T-helper 1 cell (primary cell): ENCODE data around the gene MOB3A.
"Not testable (repeated sequence)": the region's sequence is repeated elsewhere in the genome, so short reads cannot be mapped to it uniquely, and the experiment has no call there.

Experiments used
- DNase-seq, 5 donors: peaks; one replicate each; pipeline ENCODE4 v3.0.0-alpha.2; 2012 to 2020
- total RNA-seq, 4 donors: gene quantifications; one replicate each; lab custom pipeline; 2026; lab: John Stamatoyannopoulos, UW

The MOB3A gene
- 73.9 to 109 (median 86.5) reads per million in 4 donors for total RNA-seq

DNA sequence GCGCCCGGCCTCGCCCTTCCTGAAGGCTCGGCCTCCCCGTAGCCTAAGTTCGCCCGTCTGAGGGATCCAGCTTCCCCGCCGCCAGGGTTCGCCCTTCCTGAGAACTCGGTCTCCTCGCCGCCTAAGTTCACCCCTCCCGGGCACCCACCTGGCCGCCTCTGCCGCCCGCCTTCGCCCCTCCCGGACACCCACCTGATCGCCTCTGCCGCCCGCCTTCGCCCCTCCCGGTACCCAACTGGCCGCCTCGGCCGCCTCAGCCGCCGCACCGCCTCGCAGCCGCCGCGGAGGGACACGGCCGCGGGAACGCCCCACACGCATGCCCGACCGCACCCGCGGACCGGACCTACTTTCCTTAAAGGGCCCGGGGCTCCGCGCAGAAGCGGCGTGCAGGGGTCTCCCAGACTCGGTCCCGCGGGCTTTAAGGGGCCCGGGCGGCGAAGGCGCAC lies at the start of gene MOB3A:
TSS of gene MOB3A (minus strand) at position 293 of the 446 bp plus-strand sequence. CDS start 17,766 bp downstream, outside the sequence.
- peak in 4 of 5 donors; percentile 78 to 92 (median 82) for DNase-seq

- no peak for DNase-seq
Observed at GRCh38 chr19:2145831-2146241, 49.7 kb upstream of the MOB3A start.

GRCh38 chr19:2144190-2144589 lies 48.1 kb upstream of the MOB3A start:
- no peak for DNase-seq

DNA sequence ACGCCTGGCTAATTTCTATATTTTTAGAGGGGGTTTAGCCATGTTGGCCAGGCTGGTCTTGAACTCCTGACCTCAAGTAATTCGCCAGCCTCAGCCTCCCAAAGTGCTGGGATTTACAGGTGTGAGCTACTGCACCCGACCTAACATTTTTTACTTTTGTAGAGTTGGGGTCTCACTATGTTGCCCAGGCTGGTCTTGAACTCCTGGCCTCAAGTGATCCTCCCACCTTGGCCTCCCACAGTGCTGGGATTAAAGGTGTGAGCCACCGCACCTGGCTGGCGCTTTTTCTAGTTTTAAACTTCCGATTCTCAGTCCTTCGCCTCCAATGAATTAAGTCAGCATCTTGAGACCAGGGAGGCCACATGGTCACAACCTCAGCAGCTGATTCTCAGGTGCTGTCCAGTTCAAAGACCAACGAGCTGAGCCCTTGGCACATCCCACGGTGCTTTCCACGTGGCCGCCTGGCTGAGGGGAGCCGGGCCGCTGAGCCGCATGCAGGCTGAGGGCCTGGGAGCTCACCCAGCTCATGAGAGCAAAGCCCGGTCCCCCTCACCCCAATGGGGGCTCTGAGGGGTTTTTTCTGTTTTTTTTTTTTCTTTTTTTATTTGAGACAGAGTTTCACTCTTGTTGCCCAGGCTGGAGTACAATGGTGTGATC lies 46.2 kb upstream of the MOB3A start:
- DNase-seq, result no peak

DNA sequence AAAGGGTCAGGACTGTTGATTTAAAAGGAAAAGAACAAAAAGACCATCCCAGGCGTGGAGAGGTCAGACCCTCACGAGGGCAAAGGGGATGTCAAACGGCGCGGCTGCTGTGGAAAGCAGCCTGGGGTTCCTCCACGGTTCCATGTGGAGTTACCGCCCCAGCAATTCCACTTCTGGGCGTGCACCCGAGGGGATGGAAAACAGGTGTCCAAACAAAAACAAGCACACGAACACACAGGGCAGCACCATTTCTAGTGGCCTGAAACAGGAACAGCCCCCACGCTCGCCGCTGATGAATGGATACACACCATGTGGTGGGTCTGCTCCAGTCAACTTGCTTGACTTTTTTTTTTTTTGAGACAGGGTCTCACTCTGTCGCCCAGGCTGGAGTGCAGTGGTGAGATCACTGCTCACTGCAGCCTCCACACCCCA lies 44.0 kb upstream of the MOB3A start:
- DNase-seq, result no peak

DNA sequence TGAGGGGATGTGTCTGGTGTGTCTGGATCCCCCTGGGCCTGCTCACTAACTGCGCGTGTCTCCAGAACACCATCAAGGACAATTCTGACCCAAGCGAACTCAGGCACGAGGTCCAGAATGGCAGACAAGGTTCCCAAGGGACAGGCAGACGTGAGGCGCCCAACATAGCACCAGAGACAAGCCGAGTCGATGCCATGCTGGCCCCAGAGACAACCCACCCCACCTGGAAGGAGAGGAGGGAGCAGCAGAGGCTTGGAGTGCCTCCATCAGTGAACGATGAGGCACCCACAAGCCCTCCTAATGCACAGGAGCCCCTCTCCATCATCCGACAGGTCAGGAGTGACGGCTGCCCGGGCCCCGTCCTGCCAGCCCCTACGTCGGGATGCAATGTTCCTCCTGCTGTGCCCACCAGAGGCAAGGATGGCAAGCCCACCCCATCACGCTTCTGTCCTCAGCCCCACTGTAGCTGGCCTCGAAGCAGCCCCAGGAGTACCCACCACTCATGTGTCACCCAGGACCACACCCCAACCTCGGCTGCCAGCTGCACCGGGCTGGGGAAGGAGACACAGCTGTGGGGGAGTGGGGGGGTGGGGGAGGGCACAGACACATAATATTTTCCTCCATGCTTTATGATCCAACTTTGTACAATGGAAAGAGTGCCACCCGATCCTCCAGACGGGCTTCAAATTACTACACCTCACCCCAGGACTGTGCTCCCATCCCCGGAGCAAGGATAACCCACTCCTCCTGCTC lies 43.4 kb upstream of the MOB3A start:
- DNase-seq, result no peak

- DNase-seq, result no peak
Observed at GRCh38 chr19:2138061-2138728, 42.1 kb upstream of the MOB3A start.

DNA sequence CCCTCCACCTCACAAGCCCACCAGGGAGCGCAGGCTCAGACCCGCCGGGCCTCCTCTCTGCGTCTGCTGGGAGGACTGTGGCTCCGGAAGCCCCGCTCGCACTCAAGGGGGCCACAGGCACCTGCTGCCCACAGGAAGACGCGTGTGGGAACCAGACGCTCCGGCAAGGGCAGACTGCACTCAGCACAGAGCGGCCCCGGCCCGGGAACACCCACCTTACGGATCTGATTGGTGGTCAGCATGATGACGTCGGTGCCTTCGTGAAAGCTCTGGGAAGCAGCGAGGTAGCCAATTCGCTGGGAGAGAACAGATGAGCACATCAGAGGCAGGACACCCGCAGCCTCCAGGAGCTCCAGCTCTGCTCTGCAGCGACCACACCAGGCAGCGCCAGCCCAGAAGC lies 40.7 kb upstream of the MOB3A start:
- DNase-seq, result no peak

DNA sequence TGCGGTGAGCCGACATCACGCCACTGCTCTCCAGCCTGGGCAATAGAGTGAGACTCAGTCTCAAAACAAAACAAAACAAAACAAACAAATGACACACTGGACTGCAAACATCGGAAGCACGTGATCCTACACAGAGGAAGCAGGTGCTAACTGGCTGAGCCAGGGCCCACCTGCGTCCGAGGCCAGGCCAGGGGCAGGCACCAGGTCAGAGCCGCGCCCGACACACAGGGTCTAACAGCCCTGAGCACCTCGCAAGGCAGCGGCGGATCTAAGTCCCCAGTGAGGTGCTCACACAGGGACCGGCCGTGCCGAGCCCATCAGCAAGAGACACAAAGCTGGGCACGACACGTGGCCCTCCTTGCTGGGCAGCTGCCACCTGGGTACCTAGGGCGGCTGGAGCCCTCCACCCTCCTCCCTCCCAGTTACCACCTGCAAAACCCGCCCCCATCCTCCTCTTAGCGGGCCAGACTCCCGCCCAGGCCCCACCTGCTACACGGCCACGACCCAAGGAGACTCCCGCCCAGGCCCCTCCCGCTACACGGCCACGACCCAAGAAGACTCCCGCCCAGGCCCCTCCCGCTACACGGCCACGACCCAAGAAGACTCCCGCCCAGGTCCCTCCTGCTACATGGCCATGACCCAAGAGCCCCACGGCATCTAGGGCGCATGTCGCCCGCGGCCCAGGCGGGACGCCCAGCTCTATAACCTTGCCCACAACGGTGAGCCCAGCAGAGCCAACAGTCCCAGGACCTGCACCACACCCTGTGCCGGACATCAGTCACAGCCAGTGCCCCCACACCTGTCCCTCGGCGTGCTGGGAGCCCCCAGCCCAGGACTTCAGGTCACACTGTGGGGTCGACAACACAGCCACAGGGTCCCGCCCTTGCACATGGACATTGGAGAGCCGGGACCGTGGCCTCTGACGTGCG lies 39.6 kb upstream of the MOB3A start:
- DNase-seq, result no peak

GRCh38 chr19:2132731-2133490 lies 36.8 kb upstream of the MOB3A start:
- no peak for DNase-seq

GRCh38 chr19:2132191-2132590 lies 36.1 kb upstream of the MOB3A start:
- DNase-seq, result no peak

GRCh38 chr19:2131012-2131975 lies 35.2 kb upstream of the MOB3A start:
- DNase-seq, result not testable (repeated sequence)

DNA sequence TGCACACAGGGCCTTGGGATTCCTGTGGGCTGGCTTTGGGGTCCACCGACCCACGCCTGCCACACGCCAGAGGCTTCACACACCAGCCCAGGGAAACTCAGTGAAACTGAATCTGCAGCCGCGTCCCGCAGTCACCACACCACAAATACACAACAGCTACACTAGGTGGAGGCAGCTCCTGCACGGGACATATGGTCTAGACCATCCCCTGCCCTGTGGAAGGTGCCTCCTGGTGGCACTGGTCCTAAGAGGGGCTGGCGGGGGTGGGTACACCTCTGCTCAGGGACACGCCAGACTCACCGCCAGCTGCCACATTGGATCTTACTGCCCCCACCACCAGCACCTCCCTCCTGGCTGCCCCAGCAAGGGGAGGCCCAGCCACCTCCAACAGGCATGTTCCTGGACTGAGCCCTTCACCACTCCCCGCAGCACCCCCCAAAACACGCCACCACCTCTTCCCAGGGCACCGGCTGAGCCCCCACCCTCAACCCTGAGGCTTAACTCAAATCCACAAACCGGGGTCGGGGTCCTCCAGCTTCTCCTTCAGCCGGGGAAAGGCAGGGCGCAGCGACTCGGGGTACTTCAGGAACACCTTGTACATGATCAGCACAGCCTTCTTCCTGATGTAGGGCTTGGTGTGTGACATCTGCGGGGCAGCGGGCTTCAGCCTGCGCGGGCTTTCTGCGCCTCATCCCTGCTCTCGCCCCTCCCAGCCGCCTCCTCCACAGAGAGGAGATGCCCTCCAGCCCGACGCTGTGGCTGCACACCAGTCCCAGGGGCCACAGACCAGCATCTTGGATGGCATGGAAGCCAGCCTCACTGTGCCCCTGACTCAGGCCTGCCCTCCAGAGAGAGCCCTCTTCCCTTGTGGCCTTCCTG lies 34.0 kb upstream of the MOB3A start:
- no peak for DNase-seq

DNA sequence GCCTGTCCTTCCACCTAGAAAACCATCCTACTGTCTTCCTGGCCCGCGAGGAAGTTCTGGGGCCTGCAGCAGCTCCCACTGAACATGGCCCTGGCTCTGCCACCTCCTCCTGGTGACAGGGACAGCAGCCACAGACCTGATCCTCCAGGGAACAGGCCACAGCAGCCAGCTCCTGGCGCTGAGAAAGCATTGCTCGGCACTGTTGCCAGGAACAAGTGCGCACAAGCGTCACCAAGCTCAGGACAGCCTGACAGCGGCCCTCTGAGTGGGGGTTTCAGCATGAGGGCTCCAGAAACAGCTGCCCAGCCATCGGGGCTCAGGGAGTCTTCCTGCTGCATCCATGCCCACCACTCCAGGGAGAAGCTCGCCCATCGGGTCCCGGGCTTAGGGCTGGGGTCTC lies 33.4 kb upstream of the MOB3A start:
- no peak for DNase-seq

GRCh38 chr19:2129022-2129421 lies 32.9 kb upstream of the MOB3A start:
- DNase-seq, result no peak

GRCh38 chr19:2128252-2128651 lies 32.1 kb upstream of the MOB3A start:
- DNase-seq, result not testable (repeated sequence)

- DNase-seq, result no peak
Observed at GRCh38 chr19:2127758-2128157, 31.6 kb upstream of the MOB3A start.

- no peak for DNase-seq
Observed at GRCh38 chr19:2126879-2127518, 30.9 kb upstream of the MOB3A start.
